ENCODE measurements around the gene GIT1.

GIT1 gene

GRCh38 chr17:29589524-29590410, at the start of gene GIT1:
GIT1 (minus strand) TSS chr17:29589648; CDS start chr17:29589378, 270 bp downstream.
- peak; percentile 92 for DNase-seq (ENCODE audit: low spot score)

DNA sequence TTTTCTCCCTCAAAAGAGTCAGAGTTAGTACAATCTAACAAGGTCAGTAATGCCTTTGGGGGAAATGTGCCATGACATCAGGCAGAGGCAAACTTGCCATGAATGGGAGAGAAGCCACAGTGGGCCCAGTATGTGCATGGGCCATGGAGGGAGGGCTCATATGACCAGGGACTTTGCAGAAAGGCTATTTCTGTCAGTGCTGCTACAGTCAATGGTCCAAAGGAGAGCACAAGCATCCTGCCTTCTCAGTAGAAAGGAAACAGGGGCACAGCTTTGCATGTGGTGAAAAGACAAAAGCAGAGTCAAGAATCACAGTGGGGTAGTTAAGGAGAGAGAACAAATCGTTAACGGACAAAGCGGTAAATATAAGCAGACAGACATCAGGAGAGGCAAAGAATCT, 44.4 kb upstream of the GIT1 start:
- no peak for DNase-seq (ENCODE audit: low spot score)

DNA sequence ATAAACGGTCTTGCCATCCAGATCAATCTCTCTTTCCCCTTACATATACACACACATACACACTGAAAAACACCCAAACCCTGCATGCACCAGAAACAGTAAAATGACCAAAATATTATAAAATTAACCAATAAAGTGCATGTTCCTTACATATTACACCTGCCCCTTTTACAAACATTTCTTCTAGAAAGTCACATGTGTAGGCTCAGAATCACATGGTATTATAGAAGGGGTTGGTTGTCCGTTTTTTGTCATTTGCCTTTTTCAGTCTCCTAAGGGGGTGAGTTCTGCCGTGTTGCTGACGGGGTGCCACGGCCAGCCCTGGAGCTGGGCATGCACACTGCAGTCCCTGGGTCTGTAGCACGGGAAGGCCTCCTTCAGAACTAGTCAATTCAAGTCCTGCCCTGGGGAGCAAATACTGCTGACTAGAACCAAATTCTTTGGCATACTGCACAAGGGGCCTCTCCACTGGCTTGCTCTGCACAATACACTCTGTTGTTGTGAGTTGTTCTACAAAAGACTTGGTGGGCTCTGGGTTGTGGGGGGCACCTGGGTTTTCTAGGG, 41.3 kb upstream of the GIT1 start:
- DNase-seq (ENCODE audit: low spot score): no peak

DNA sequence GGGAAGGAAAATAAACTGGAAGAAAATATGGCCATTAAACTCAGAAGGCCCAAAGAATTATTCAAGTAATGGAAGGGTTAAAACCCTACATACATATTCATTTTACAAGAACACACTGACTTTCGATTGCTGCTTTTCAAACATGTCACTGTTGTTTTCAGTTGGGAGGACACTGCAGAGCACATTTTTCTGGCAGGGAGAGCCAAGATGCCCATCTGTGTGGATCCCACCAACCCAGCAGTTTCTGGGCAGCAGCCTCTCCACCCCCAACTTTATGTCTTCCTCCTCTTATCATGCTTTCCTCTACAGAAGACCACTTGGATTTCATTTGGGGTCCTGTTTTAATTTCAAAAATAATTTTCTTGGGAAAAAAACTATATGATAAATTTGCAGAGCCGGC, 40.4 kb upstream of the GIT1 start:
- no peak for DNase-seq (ENCODE audit: low spot score)

DNA sequence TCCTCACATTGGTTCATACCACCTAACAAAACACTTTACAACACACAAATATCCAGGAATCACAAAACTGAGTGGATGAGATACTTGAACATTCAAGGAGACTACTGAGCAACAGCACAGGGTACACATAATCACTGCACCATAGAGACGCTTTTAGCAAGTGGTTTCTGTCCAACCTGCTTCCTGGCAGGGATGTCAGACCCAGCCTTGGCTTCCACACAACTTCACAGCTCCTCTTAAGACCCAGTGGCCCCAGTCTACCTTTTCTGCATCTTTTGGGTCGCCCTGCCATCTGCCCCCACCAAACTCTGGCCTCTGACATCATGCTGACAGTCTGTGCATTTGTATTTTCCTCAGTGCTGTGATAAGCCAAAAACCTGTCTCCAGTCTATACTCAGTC, 39.2 kb upstream of the GIT1 start:
- no peak for DNase-seq (ENCODE audit: low spot score)

DNA sequence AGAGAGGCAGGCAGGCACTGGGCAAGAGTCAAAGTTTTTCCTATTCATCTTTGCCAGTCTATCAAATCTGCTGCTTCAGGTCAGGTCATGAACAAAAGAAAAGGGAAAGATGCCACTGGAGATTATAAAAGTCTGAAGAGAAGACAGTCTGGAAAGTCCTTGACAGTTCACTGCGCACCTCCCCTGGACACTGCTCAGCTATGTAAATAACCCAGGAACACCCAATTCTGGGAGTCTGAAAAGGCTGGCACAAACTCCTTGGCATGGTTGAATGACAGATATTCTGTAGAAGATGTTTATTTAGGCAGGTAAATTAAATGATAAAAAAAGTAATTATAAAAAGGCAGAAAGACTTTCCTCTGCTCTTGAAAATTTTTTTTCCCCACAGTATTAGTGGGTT, 38.5 kb upstream of the GIT1 start:
- no peak for DNase-seq (ENCODE audit: low spot score)

DNA sequence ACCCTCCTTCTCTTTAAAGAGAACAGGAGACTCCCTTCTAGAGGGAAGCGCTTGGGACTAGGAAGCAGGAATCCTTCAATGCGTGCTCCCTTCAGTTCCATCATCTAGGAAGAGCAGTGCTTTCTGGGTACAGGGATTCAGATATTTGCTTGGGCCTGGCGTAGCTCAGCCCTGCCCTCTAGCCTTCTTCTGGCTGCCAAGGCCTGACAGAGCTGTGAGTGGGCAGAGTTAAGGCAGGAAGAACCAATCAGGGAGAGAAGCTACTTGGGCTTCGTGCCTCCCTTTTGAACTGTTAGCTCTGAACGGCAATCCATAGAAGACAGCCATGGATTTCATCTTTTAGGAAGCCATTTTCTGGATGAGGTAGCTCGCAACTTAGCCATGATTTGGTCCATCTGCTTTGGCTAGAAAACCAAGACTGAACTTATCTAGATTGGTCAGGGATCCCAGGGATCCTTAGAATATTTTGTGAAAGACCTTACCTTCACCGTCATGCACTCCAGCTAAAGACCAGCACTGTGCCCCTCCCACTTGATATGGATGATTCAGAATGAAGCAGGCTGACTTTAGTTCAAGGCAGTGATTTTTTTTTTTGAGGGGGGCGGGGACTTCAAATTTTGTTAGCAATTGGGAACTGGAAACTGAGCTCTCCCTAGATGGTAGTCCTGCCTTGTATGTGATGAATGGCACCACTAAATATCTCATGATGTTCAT, 35.7 kb upstream of the GIT1 start:
- DNase-seq (ENCODE audit: low spot score): peak; percentile 89

- DNase-seq (ENCODE audit: low spot score): no peak
These were observed 35.1 kb upstream of the GIT1 start for GRCh38 chr17:29624586-29624985.

- no peak for DNase-seq (ENCODE audit: low spot score)
These were observed 33.8 kb upstream of the GIT1 start for GRCh38 chr17:29623283-29623647.

GRCh38 chr17:29622337-29623282, 33.2 kb upstream of the GIT1 start, which contains the start of gene CORO6:
CORO6 (minus strand) TSS chr17:29622912; CDS start chr17:29621421, 1,491 bp downstream.
- DNase-seq (ENCODE audit: low spot score): peak; percentile 60

GRCh38 chr17:29621751-29622194, 32.3 kb upstream of the GIT1 start:
- no peak for DNase-seq (ENCODE audit: low spot score)

GRCh38 chr17:29620779-29621500, 31.5 kb upstream of the GIT1 start:
- DNase-seq (ENCODE audit: low spot score): no peak

GRCh38 chr17:29620271-29620670, 30.8 kb upstream of the GIT1 start:
- no peak for DNase-seq (ENCODE audit: low spot score)

GRCh38 chr17:29619251-29619650, 29.8 kb upstream of the GIT1 start:
- DNase-seq (ENCODE audit: low spot score): peak; percentile 59

- no peak for DNase-seq (ENCODE audit: low spot score)
These were observed 29.0 kb upstream of the GIT1 start for GRCh38 chr17:29618272-29619065.

- DNase-seq (ENCODE audit: low spot score): peak; percentile 73
These were observed 28.2 kb upstream of the GIT1 start for GRCh38 chr17:29617481-29618271.

GRCh38 chr17:29617125-29617480, 27.7 kb upstream of the GIT1 start:
- DNase-seq (ENCODE audit: low spot score): peak; percentile 84

DNA sequence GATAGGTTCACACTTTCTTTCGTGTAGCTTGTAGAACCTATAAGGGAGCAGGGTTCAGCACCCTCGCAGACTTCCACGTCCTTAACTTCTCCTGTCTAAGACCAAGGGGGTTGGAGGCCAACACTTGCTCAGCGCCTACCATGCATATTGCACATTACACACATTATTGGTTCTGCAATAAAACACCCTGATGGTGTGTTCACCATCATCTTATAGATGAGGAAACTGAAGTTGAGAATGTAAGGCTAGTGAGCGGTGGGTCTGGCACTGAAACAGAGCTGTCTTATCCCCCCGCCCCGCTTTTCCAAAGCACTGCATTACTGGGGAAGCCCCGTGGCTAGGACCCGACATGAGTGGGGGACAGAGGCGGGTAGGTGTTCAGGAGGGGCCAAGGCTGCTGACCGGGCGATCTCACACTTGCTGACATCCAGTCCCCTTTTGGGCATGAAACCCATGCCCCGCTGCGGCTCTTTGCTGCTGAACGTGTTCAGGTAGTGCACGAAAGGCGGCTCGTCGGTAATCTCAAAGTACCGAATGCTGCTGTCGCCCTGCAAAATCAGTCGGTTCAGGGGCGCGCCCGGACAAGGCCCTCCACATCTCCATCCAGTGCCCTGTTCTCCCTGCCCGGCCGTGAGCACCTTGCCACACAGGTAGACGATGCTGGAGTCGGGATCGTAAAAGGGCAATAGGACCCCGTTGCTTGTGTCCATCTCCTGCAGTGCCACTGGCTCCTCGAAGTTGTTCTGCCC, 27.0 kb upstream of the GIT1 start:
- no peak for DNase-seq (ENCODE audit: low spot score)
